Hepatocyte (in vitro differentiated cells): ENCODE data around the gene GAPT. TPM values are rescaled to one million over a fixed set of nuclear protein-coding genes. Genes with fewer than 3 reads are reported as not detected.
A peak's percentile ranks its signal among the peaks of the same experiment; 100 is the strongest.

ENCODE experiments used
- DNase-seq: peaks from one replicate; pipeline ENCODE4 v3.0.0-alpha.2; 2016; ENCODE audit warnings: low spot score
- H2AFZ ChIP-seq: fragments of 200-600 bp; sonication (generic); 2 replicates; pipeline ENCODE4 v1.6.0; 2016; ENCODE audit warnings: antibody characterized with exemption, mild to moderate bottlenecking
- H3K27ac ChIP-seq: fragments of 200-600 bp; sonication (generic); 2 replicates; pipeline ENCODE4 v1.5.1; 2016; ENCODE audit warnings: mild to moderate bottlenecking
- H3K27me3 ChIP-seq: fragments of 200-600 bp; sonication (generic); 2 replicates; pipeline ENCODE4 v1.6.1; 2016
- H3K36me3 ChIP-seq: fragments of 200-600 bp; sonication (generic); replicated peaks from 2 replicates; pipeline ENCODE4 v1.5.1; 2016; ENCODE audit warnings: low read depth; ENCODE audit not compliant: insufficient read depth
- H3K4me1 ChIP-seq: fragments of 200-600 bp; sonication (generic); 2 replicates; pipeline ENCODE4 v1.5.1; 2016; ENCODE audit warnings: mild to moderate bottlenecking, moderate library complexity; ENCODE audit not compliant: insufficient read depth
- H3K4me2 ChIP-seq: fragments of 200-600 bp; sonication (generic); 2 replicates; pipeline ENCODE4 v1.6.0; 2016
- H3K4me3 ChIP-seq: fragments of 200-600 bp; sonication (generic); 2 replicates; pipeline ENCODE4 v1.5.1; 2016; ENCODE audit warnings: mild to moderate bottlenecking
- H3K79me2 ChIP-seq: fragments of 200-600 bp; sonication (generic); 2 replicates; pipeline ENCODE4 v1.6.0; 2017; ENCODE audit warnings: mild to moderate bottlenecking
- H3K9me2 ChIP-seq: fragments of 200-600 bp; sonication (generic); replicated peaks from 2 replicates; pipeline ENCODE4 v1.6.0; 2017; ENCODE audit warnings: mild to moderate bottlenecking; ENCODE audit not compliant: insufficient read depth
- H3K9me3 ChIP-seq: fragments of 200-600 bp; sonication (generic); 2 replicates; pipeline ENCODE4 v1.5.1; 2016; ENCODE audit warnings: low read depth, mild to moderate bottlenecking
- H4K20me1 ChIP-seq: fragments of 200-600 bp; sonication (generic); 2 replicates; pipeline ENCODE4 v1.6.0; 2016; ENCODE audit warnings: mild to moderate bottlenecking; ENCODE audit not compliant: insufficient read depth, poor library complexity, severe bottlenecking
- CTCF ChIP-seq: fragments of 200-600 bp; sonication (generic); IDR thresholded peaks from 2 replicates; pipeline ENCODE4 v1.5.1; 2016; ENCODE audit warnings: antibody characterized with exemption, mild to moderate bottlenecking; ENCODE audit not compliant: poor library complexity
- EZH2 ChIP-seq: fragments of 200-600 bp; sonication (generic); IDR thresholded peaks from 2 replicates; pipeline ENCODE4 v1.6.1; 2016; ENCODE audit warnings: antibody characterized with exemption, mild to moderate bottlenecking, borderline replicate concordance
- EZH2phosphoT487 ChIP-seq: fragments of 200-600 bp; sonication (generic); IDR thresholded peaks from one replicate; pipeline ENCODE4 v1.6.1; 2018; ENCODE audit warnings: antibody characterized with exemption, mild to moderate bottlenecking, low read depth, moderate library complexity; ENCODE audit not compliant: unreplicated experiment, severe bottlenecking
- WGBS: methylation state at CpG from one replicate; pipeline ENCODE4 v1.1.6; 2016; ENCODE audit warnings: low lambda C conversion rate; ENCODE audit errors: missing lambda C conversion rate; 5-methylcytosine and 5-hydroxymethylcytosine counted together
- polyA plus RNA-seq: library from polyadenylated mRNA; unstranded; fragments of >200 nt; fragmentation: Nextera tagmentation; extraction: Ambion mirVana; gene quantifications from 2 replicates; pipeline ENCODE4 v1.2.1, GENCODE V29; 2016
- total RNA-seq: library from RNA; depleted of rRNA; stranded (reverse); fragments of >200 nt; gene quantifications from 2 replicates; pipeline ENCODE4 v1.2.3, GENCODE V29; 2014

Gene GAPT
- total and polyA plus RNA-seq, 2 experiments from 2014 or later, result not detected

- H2AFZ ChIP-seq, result no peak overlapping the region
- peak overlapping the region; percentile 98 for H3K27ac ChIP-seq
- H3K27me3 ChIP-seq, result no peaks in the 10 kb centered on the region
- H4K20me1 ChIP-seq, result peaks cover 14% of the 10 kb centered on the region
- peaks cover 3% of the 10 kb centered on the region for H3K4me1 ChIP-seq
- H3K9me3 ChIP-seq, result no peaks in the 10 kb centered on the region
- H3K4me2 ChIP-seq, result no peak overlapping the region
- DNase-seq, result peak; percentile 80
- H3K36me3 ChIP-seq, result peaks cover 3% of the 10 kb centered on the region
- TF ChIP-seq EZH2 (no peak), EZH2phosphoT487 (no peak), CTCF (no peak)
- H3K79me2 ChIP-seq, result peaks cover 27% of the 10 kb centered on the region
- 61% methylated on average over 3 of the region's 3 CpGs for WGBS
- H3K9me2 ChIP-seq, result no peaks in the 10 kb centered on the region
- H3K4me3 ChIP-seq, result no peak overlapping the region
Measured at GRCh38 chr5:58462154-58462553, 29.1 kb upstream of the GAPT start.

GRCh38 chr5:58462623-58463230 is 28.5 kb upstream of the GAPT start:
- H3K4me1 ChIP-seq, result peaks cover 3% of the 10 kb centered on the region
- H3K36me3 ChIP-seq, result peaks cover 3% of the 10 kb centered on the region
- H3K9me3 ChIP-seq, result no peaks in the 10 kb centered on the region
- peaks cover 21% of the 10 kb centered on the region for H3K79me2 ChIP-seq
- TF ChIP-seq EZH2 (no peak), EZH2phosphoT487 (no peak), CTCF (peak; percentile 74)
- H3K27ac ChIP-seq, result peak overlapping the region; percentile 98
- H4K20me1 ChIP-seq, result peaks cover 12% of the 10 kb centered on the region
- no peak overlapping the region for H3K4me2 ChIP-seq
- H3K27me3 ChIP-seq, result no peaks in the 10 kb centered on the region
- DNase-seq, result peak; percentile 68
- WGBS, result 10% methylated on average over 4 of the region's 4 CpGs
- H3K9me2 ChIP-seq, result no peaks in the 10 kb centered on the region
- no peak overlapping the region for H3K4me3 ChIP-seq
- H2AFZ ChIP-seq, result no peak overlapping the region

GRCh38 chr5:58466939-58467338 is 24.3 kb upstream of the GAPT start:
- DNase-seq, result peak; percentile 75

More at GRCh38 chr5:58466939-58467338, 24.3 kb upstream of the GAPT start:
- Histone ChIP-seq H3K36me3 (no peaks in the 10 kb centered on the region), H4K20me1 (no peaks in the 10 kb centered on the region), H3K27ac (no peak overlapping the region), H3K9me3 (no peaks in the 10 kb centered on the region), H3K9me2 (no peaks in the 10 kb centered on the region), H3K4me1 (peaks cover 3% of the 10 kb centered on the region), H2AFZ (no peak overlapping the region), H3K27me3 (no peaks in the 10 kb centered on the region), H3K4me3 (no peak overlapping the region), H3K79me2 (no peaks in the 10 kb centered on the region), H3K4me2 (no peak overlapping the region)
- no peak for TF ChIP-seq EZH2
- TF ChIP-seq CTCF, result no peak
- TF ChIP-seq EZH2phosphoT487, result no peak
- WGBS, result 50% methylated on average over 4 of the region's 4 CpGs
